DLD1 (cell line): ENCODE measurements around the gene ABCB8.
"Not testable (repeated sequence)": the region's sequence is repeated elsewhere in the genome, so short reads cannot be mapped to it uniquely, and the experiment has no call there.

Experiments
- in situ Hi-C: cut with HindIII; loops from 2 replicates; pipeline ENCODE4 v1.10.0; 2017; ENCODE audit warnings: low sequenced_read_pairs

The ABCB8 gene

DNA sequence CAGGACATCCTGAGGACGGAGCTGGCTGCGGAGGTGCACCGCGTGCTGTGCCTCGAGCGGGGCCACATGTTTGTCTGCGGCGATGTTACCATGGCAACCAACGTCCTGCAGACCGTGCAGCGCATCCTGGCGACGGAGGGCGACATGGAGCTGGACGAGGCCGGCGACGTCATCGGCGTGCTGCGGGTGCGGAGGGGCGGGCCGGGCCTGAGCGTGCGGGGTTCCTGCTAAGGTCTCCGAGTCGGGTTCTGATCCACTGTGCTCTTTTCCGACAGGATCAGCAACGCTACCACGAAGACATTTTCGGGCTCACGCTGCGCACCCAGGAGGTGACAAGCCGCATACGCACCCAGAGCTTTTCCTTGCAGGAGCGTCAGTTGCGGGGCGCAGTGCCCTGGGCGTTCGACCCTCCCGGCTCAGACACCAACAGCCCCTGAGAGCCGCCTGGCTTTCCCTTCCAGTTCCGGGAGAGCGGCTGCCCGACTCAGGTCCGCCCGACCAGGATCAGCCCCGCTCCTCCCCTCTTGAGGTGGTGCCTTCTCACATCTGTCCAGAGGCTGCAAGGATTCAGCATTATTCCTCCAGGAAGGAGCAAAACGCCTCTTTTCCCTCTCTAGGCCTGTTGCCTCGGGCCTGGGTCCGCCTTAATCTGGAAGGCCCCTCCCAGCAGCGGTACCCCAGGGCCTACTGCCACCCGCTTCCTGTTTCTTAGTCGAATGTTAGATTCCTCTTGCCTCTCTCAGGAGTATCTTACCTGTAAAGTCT, 14.3 kb upstream of the ABCB8 start:
- in situ Hi-C loops: no loop called here

DNA sequence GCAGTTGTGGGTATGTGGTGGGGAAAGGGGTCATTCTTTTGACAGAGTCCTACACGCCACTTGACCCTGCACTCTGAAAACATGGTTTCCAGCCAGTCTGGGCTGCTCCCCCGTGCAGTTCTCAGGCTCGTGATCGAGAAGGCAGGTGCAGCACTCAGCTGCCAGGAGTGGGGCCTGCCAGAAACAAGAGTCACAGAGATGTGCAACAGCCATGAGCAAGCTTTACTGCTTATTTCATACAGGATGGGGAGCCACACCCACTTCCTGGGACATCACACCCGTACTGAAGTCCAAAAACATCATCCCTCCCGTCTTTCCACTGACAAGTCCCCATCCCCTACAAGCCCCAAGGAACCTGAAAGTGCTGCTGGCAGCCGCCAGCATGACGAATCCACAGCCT, 13.3 kb upstream of the ABCB8 start:
- in situ Hi-C loops: no loop called here

DNA sequence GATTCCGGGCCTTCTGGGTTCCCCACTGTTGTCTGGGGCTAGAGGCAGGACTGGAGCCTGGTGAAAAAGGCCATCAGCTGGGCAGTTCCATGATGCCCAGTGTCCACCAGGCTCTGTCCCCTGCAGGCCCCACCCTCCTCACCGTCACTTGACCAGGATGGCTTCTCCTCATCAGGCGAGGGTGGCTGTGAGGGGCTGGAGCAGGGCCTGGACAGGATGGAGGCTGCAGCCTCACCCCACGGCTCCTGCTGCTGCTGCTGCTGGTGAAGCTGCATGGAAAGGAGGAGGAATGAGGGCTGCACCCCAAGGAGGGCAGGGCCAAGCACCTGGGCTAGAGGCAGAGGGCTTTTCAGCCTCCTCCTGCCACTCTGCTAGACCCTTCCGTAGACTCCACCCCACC, 12.3 kb upstream of the ABCB8 start:
- in situ Hi-C loops: no loop called here

DNA sequence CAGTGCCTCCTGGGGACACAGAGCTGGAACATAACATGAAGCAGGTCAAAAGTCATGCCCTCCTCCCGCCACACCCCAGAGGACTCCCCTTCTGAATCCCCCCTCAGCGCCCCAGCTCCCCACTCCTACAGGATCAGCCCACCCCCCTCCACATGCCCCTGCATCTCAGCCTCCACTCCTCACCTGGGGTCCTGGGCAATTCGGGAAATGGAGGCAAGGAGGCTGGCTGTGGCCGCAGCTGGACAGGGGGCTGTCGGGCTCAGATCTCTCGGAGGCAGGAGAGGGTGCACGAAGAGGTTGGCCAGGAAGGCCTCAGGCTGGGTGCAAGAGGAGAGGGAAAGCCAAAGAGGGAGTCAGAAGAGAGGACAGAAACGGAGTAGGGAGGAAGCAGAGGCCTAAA, 11.7 kb upstream of the ABCB8 start:
- in situ Hi-C loops: no loop called here

DNA sequence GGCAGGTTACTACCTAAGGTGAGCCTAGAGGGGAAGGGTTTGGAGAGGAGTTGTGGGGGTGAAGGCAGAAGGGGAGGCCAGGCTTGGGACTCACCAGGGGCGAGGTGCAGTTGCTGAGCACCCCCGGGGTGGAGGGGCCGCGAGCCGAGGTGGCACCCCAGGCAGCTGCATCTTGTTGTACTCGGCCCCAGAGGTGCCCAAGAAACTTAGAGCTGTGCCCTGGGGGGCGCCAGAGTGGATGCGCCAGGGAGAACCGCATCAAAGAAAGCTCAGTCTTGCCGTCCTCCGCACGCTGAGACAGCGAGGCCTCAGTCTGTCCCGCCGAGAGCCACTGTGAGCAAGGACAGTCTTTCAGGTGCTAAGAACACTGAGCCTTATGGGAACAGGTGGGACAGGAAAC, 11.3 kb upstream of the ABCB8 start:
- in situ Hi-C loops: no loop called here

DNA sequence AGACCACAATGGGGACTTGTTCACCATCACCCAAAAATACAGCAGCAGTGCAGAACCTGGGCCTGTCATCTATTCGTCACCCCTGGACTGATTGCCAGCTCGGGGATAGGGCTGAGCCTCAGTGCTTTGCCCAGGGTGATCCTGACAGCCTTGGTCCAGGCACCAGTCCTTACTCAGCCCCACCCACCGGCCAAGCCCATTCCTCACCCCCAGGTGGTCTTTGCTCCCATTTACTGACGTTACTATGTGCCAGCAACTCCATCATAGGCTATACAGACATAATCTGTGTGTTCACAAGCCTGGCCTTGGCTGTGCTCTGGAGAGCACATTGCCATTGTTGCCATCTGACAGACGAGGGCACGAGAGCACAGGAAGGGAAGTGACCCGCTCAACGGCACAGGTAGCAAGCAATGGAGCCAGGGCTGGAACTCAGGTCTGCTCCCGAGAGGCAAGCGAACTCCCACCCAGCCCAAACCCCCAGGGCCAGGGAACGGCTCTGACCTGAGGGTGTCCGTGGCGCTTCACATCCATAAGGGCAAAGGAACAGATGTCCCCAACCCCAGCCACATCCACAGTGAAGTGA, 10.8 kb upstream of the ABCB8 start:
- in situ Hi-C loops: no loop called here

DNA sequence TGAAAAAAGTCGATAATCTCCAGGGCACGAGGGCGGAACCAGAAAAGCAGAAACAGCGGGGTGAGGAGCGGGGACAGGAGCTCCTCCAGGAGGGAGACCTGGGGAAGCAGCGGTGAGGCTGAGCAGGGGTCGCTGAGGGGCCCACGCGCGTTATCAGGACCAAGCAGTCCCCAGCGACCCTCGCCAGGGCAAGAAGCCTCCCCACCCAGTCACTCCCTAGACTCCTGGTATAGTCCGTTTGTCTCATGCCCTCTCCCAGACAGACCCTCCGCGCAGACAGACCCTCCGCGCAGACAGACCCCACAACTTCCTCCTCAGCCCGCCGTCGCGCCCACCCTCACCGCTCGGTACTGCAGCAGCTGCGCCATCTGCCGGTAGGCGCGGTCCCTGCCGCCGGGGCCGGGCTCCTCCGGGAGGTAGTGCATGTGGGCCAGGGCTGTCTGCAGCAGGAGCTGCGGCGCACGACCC, 10.3 kb upstream of the ABCB8 start:
- in situ Hi-C loops: no loop called here

DNA sequence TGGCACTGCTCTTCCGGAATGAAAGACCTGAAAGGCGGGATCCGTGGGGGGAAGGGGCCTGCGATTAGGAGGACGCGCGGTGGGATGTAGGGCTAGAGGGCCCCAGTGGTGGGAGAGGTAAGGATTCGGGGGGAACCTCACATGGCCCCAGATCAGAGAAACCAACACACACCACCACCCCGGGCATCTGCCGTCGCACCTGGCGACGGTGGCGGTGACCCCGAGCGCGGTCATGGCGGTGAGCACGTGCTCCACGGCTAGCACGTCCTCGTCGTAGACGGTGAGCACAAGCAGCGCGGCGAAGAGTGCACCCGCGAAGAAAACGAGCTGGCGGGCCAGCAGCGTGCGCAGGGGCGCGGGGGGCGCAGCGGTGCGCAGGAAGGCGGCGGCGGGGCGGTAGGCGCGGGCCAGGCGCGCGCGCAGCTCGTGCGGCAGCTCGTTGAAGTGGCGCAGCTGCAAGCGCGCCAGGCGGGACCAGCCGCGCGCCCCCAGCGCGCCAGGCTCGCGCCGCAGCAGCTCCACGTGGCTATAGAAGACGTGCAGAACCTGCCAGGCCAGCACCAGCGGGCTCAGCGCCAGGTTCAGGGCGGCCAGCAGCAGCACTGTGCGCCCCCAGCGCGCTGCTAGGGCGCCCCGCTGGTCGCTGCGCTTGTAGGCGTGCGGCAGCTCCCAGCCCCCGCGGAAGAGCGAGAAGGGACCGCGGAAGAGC, 9.7 kb upstream of the ABCB8 start:
- in situ Hi-C loops: no loop called here

DNA sequence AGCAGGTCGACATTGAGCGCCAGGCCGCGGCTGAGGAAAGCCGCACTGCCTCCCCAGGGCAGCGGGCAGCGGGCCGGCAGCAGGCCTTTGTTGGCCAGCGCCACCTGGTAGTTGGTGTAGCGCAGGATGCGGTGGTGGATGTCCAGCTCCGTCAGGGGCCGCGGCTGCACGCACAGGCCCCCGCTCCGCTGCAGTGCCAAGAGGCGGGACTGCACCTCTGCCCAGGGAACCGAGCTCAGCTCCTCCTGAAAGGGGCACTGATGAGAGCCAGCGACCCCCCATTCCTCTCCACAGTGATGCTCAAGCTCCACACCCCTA, 9.2 kb upstream of the ABCB8 start:
- in situ Hi-C loops: no loop called here

DNA sequence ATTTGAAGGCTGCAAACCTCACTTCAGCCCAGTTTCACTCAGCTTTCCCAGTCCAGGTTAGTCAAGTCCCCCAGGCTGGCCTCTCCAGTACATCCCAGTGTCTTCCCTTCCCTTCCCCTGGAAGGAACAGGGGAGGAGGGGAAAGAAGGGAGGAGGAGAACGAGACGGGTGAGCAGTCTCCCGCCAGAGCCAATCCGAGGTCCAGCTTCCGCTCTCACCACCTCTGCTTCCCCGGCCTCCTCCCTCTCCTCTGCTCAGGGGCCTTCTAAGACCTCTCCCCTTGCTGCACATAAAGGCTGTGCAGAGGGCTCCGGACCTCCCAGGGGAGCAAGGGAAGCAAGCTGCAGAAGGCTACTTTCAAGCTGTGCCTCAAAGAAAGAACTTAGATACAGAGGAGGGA, 8.0 kb upstream of the ABCB8 start:
- in situ Hi-C loops: no loop called here

DNA sequence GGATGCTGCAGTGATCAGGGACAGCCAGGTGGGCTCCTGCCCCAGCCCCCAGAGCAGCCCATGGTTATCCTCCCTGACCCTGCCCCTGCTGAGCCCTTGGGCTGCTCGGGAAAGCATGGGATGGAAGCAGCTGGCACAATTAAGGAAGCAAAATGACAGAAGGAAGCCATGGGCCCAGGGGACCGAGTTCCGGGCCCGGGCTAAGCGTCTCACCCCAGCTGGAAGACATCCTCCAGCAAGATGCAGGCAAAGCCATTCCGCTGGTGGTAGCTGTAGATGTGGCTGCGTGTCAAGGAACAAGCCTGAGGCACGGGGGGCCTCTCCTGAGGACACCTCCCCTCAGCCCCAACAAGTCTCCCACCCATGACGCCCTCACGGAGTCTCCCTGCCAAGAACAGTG, 5.0 kb upstream of the ABCB8 start:
- in situ Hi-C loops: no loop called here

DNA sequence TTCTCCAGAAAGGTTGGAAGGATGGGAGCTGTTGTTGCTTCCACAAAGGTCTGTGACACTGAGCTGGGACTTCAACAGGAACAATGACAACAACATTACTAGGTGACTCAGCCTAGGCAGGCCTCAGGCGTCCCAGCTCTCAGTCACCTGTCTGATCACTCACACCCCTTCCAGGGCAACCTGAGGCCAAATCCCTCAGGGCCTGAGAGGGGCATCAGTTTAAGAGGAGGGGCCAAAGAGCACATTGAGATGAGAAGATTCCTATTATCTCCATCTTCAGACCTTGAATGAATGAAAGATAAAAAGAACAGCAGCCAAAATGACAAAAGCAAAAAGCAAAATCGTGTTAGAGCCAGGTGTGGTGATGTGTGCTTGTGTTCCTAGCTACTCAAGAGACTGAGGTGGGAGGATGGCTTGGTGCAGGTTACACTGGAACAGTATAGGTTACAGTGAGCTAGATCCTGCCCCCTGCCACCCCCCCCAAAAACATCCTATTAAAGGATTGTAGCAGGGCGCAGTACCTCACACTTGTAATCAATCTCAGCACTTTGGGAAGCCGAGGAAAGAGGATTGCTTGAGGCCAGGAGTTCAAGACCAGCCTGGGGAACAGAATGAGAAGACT, 3.7 kb upstream of the ABCB8 start, which contains the start of gene ATG9B:
TSS of gene ATG9B (minus strand) at position 60 of the 622 bp plus-strand sequence. CDS start 71 bp downstream, outside the sequence.
- in situ Hi-C loops: no loop called here

DNA sequence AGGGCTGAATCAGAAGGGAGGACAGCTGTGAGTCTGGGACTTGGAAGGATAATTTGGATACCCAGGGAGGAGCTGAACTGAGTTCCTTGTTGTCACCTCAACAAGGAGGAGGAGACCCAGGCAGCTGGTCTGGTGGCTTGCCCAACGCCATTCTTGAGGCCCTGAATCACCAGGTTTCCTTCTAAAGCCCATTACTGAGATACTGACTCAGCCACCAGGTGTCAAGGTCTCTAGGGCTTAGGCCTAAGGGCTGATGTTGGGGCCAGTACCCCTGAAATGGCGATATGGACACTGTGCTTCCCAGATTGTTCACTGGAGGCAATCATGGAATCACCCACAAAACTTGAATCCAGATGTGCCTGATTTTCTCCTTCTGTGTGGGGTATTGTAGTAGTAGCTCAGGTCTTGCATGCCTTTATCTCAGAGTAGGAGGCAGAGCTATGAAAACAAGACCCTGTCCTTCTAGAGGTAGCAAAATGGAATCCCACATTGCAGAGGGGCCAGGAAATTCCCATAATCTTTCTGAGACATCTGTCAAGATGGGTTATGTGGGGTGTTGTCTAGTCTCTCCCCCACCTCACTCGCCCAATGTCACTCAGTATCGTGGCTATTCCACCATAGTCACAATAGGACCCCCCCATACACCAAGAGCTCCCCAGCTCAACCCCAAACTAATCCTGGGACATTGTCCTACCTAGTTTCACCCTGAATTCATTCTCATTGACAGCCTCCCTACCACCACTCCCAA, 2.2 kb upstream of the ABCB8 start:
- in situ Hi-C loops: no loop called here

DNA sequence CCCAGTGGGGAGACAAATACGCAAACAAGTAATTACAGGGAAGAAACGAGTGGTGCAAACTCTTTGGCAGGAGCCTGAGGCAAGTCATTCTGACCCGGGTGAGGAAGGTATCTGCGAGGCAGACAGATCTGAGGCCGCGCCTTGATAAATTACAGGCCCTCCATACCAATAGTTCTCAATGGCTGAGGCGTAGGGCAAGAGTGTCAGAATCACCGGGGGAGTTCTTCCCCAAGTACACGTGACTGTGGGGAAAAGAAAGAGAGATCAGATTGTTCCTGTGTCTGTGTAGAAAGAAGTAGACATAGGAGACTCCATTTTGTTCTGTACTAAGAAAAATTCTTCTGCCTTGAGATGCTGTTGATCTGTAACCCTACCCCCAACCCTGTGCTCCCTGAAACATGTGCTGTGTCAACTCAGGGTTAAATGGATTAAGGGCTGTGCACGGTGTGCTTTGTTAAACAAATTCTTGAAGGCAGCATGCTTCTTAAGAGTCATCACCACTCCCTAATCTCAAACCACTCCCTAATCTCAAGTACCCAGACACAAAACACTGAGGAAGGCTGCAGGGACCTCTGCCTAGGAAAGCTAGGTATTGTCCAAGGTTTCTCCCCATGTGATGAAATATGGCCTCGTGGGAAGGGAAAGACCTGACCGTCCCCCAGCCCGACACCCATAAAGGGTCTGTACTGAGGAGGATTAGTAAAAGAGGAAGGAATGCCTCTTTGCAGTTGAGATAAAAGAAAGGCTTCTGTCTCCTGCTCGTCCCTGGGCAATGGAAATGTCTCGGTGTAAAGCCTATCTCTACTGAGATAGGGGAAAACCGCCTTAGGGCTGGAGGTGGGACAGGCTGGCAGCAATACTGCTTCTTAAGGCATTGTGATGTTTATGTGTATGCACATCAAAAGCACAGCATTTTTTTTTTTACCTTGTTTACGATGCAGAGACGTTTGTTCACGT, 1.2 kb upstream of the ABCB8 start:
- in situ Hi-C loops: not testable (repeated sequence)

DNA sequence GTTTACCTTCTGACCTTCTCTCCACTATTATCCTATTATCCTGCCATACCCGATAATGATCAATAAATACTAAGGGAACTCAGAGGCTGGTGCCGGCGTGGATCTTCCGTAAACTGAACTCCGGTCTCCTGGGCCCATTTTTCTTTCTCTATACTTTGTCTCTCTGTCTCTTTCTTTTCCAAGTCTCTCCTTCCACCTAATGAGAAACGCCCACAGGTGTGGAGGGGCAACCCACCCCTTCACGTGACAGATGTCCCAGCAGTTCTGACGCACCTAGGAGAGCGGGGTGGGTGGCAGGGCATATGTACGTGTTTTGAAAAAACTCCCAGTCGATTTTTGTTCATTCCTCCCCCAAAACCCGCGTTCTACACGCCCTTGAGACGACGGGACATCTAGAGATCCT, 521 bp upstream of the ABCB8 start:
- in situ Hi-C loops: not testable (repeated sequence)

DNA sequence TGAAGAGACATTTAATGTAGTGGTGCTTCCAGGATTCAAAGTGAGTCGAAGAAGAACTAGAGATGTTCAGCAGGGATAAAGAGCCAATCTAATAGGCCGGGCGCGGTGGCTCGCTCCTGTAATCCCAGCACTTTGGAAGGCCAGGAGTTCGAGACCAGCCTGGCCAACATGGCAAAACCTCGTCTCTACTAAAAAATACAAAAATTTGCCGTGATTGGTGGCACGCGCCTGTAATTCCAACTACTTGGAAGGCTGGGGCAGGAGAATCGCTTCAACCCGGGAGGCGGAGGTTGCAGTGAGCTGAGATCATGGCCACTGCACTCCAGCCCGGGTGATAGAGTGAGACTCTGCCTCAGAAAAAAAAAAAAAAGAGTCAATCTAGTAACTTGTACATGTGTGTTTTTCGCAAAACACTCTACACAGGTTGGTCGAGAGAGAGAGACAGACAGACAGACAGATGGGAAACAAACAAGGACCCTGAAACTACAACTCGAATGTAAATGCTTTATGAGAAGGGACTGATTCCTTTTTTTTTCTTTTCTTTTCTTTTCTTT, 775 bp downstream of the ABCB8 start:
- in situ Hi-C loops: no loop called here

DNA sequence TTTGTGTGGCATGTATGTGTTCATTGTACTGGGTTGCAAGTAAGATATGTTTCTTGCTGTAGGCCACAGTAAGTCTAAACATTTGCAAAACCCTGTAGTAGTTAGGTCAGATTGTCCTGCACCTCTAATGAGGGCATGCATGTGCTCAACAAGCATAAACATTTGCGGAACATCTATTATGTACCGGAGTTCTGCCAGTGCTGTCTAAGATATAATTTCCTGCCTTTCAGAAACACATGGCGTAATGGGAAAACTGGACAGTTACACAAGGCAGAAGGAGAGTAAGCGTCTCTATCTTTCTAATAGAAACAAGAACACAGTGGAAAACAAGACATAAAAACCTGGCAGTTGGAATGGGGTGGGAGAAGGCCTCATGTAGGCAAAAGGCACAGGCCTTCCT, 2.8 kb downstream of the ABCB8 start:
- in situ Hi-C loops: no loop called here

DNA sequence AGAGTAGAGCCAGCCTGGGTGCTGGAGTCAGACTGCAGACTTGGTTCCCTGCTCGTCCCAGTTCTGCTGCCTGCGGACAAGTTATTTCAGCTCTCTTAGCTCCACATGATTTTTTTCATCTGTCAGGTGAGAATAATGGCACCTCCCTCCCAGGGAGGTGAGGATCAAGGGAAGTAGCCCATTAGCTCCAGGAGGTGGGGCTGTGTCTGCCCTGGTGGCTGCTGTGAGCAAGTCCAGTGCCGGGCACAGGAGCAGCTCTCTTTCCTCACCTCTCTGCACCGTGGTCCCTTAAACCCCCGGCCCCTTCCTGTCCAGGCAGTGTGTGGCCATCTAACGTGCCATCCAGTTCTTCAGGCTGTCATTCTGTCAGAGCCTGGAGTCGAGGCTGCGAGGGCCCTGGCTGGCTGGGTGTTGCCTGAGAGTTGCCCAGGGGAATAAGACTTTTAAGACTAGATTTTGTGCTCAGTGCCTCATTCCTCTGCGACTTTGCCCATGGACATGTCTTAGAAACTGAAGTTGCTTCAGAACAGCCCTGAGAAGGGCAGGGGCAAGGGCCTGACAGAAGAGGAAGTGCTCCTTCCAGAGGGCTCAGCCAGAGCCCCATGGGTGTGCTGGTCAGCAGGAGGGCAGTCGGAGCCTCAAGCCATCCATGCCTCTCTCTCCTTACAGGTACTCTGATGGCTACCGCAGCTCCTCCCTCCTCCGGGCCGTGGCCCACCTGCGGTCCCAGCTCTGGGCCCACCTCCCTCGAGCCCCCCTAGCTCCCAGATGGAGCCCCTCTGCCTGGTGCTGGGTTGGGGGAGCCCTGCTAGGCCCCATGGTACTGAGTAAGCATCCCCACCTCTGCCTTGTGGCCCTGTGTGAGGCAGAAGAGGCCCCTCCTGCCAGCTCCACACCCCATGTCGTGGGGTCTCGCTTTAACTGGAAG, 5.0 kb downstream of the ABCB8 start:
- in situ Hi-C loops: no loop called here

DNA sequence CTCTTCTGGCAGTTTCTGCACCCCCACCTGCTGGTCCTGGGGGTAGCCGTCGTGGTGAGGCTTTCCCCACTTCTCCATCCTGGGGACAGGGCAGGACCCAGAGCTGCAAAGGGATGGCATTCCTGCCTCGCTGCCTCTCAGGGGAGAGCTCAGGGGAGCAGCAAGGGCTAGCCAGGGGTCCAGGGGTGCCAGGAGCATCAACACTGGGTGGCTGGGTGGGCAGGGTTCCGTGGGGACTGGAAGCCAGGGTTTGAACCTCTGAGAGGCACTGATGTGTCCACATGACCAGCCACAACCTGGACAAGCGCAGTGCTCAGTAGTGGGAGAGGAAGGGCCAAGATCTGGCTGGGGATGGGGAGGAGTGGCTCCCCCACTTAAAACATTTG, 5.6 kb downstream of the ABCB8 start:
- in situ Hi-C loops: no loop called here
